Measurements from ENCODE around the gene DUSP8. TPM values are rescaled to one million over a fixed set of nuclear protein-coding genes. Genes with fewer than 3 reads are reported as not detected.
"Not testable (repeated sequence)": the region's sequence is repeated elsewhere in the genome, so short reads cannot be mapped to it uniquely, and the experiment has no call there.

DUSP8 gene
- polyA plus RNA-seq, 1 donor from 2014 or later: 3.5 TPM

GRCh38 chr11:1600626-1601025 is 28.6 kb upstream of the DUSP8 start:
- Histone ChIP-seq H3K9ac (ENCODE audit: low read length) (no peak overlapping the region), H3K79me2 (replicated peaks; ENCODE audit: insufficient read depth, low read length) (no peaks in the 10 kb centered on the region), H3K4me2 (ENCODE audit: low read length) (no peak overlapping the region), H3K9me3 (ENCODE audit: low read length) (no peaks in the 10 kb centered on the region), H3K4me3 (ENCODE audit: low read length) (no peak overlapping the region), H3F3A (ENCODE audit: insufficient read depth, low read length, poor library complexity, severe bottlenecking) (no peaks in the 10 kb centered on the region), H3K36me3 (ENCODE audit: insufficient read depth, low read length) (no peaks in the 10 kb centered on the region), H4K20me1 (ENCODE audit: insufficient read depth) (no peaks in the 10 kb centered on the region), H3K9me2 (ENCODE audit: insufficient read depth, low read length) (no peaks in the 10 kb centered on the region), H3K27ac (ENCODE audit: low read length) (no peak overlapping the region), H2AFZ (ENCODE audit: low read depth, low read length) (no peak overlapping the region), H3K27me3 (ENCODE audit: insufficient read depth, low read depth, low read length) (no peaks in the 10 kb centered on the region)
- TF ChIP-seq SMC3 (conservative IDR thresholded peaks at IDR 0.05; ENCODE audit: poor library complexity) (no peak), POLR2AphosphoS5 (IDR thresholded peaks at IDR 0.05) (no peak), MXI1 (conservative IDR thresholded peaks at IDR 0.05; ENCODE audit: poor library complexity, severe bottlenecking) (no peak), TAF1 (IDR thresholded peaks at IDR 0.05; ENCODE audit: low read depth) (no peak), EP300 (conservative IDR thresholded peaks at IDR 0.05; ENCODE audit: poor library complexity, severe bottlenecking) (no peak), EZH2 (IDR thresholded peaks at IDR 0.05; ENCODE audit: borderline replicate concordance, insufficient read depth, low read length, poor library complexity, severe bottlenecking) (no peak), RAD21 (conservative IDR thresholded peaks at IDR 0.05) (no peak)
- TF ChIP-seq, protein P1, sequence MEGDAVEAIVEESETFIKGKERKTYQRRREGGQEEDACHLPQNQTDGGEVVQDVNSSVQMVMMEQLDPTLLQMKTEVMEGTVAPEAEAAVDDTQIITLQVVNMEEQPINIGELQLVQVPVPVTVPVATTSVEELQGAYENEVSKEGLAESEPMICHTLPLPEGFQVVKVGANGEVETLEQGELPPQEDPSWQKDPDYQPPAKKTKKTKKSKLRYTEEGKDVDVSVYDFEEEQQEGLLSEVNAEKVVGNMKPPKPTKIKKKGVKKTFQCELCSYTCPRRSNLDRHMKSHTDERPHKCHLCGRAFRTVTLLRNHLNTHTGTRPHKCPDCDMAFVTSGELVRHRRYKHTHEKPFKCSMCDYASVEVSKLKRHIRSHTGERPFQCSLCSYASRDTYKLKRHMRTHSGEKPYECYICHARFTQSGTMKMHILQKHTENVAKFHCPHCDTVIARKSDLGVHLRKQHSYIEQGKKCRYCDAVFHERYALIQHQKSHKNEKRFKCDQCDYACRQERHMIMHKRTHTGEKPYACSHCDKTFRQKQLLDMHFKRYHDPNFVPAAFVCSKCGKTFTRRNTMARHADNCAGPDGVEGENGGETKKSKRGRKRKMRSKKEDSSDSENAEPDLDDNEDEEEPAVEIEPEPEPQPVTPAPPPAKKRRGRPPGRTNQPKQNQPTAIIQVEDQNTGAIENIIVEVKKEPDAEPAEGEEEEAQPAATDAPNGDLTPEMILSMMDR (IDR thresholded peaks at IDR 0.05; ENCODE audit: poor library complexity, severe bottlenecking): no peak
- TF ChIP-seq, protein P2, sequence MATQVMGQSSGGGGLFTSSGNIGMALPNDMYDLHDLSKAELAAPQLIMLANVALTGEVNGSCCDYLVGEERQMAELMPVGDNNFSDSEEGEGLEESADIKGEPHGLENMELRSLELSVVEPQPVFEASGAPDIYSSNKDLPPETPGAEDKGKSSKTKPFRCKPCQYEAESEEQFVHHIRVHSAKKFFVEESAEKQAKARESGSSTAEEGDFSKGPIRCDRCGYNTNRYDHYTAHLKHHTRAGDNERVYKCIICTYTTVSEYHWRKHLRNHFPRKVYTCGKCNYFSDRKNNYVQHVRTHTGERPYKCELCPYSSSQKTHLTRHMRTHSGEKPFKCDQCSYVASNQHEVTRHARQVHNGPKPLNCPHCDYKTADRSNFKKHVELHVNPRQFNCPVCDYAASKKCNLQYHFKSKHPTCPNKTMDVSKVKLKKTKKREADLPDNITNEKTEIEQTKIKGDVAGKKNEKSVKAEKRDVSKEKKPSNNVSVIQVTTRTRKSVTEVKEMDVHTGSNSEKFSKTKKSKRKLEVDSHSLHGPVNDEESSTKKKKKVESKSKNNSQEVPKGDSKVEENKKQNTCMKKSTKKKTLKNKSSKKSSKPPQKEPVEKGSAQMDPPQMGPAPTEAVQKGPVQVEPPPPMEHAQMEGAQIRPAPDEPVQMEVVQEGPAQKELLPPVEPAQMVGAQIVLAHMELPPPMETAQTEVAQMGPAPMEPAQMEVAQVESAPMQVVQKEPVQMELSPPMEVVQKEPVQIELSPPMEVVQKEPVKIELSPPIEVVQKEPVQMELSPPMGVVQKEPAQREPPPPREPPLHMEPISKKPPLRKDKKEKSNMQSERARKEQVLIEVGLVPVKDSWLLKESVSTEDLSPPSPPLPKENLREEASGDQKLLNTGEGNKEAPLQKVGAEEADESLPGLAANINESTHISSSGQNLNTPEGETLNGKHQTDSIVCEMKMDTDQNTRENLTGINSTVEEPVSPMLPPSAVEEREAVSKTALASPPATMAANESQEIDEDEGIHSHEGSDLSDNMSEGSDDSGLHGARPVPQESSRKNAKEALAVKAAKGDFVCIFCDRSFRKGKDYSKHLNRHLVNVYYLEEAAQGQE (IDR thresholded peaks at IDR 0.05; ENCODE audit: borderline replicate concordance): no peak

DNA sequence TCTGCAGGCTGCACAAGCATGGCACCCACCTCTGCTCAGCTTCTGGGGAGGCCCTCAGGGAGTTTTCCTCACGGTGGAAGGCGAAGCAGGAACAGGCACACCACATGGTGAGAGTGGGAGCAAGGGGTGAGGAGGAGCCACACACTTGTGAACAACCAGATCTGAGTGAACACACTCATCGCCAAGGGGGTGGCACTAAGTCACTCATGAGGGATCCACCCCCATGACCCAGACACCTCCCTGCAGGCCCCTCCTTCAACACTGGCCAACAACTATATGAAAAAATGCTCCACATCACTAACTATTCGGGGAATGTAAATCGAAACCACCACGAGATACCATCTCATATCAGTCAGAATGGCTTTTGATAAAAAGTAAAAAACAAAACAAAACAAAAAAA is 26.7 kb upstream of the DUSP8 start:
- Histone ChIP-seq H3K36me3 (ENCODE audit: insufficient read depth, low read length) (no peaks in the 10 kb centered on the region), H3K4me3 (ENCODE audit: low read length) (no peak overlapping the region), H3K27me3 (ENCODE audit: insufficient read depth, low read depth, low read length) (no peaks in the 10 kb centered on the region), H3K27ac (ENCODE audit: low read length) (no peak overlapping the region), H2AFZ (ENCODE audit: low read depth, low read length) (no peak overlapping the region), H3K9me2 (ENCODE audit: insufficient read depth, low read length) (no peaks in the 10 kb centered on the region), H3K4me2 (ENCODE audit: low read length) (no peak overlapping the region), H3K79me2 (replicated peaks; ENCODE audit: insufficient read depth, low read length) (no peaks in the 10 kb centered on the region), H4K20me1 (ENCODE audit: insufficient read depth) (no peaks in the 10 kb centered on the region), H3K9me3 (ENCODE audit: low read length) (no peaks in the 10 kb centered on the region), H3K9ac (ENCODE audit: low read length) (no peak overlapping the region), H3F3A (ENCODE audit: insufficient read depth, low read length, poor library complexity, severe bottlenecking) (no peaks in the 10 kb centered on the region)
- TF ChIP-seq EP300 (conservative IDR thresholded peaks at IDR 0.05; ENCODE audit: poor library complexity, severe bottlenecking) (no peak), MXI1 (conservative IDR thresholded peaks at IDR 0.05; ENCODE audit: poor library complexity, severe bottlenecking) (no peak), EZH2 (IDR thresholded peaks at IDR 0.05; ENCODE audit: borderline replicate concordance, insufficient read depth, low read length, poor library complexity, severe bottlenecking) (no peak), POLR2AphosphoS5 (IDR thresholded peaks at IDR 0.05) (no peak), SMC3 (conservative IDR thresholded peaks at IDR 0.05; ENCODE audit: poor library complexity) (no peak), RAD21 (conservative IDR thresholded peaks at IDR 0.05) (no peak), TAF1 (IDR thresholded peaks at IDR 0.05; ENCODE audit: low read depth) (no peak)
- TF ChIP-seq, protein P1 (IDR thresholded peaks at IDR 0.05; ENCODE audit: poor library complexity, severe bottlenecking): no peak
- TF ChIP-seq, protein P2 (IDR thresholded peaks at IDR 0.05; ENCODE audit: borderline replicate concordance): no peak

GRCh38 chr11:1598406-1598805 is 26.3 kb upstream of the DUSP8 start:
- not testable (repeated sequence) for H4K20me1 ChIP-seq (ENCODE audit: insufficient read depth); H3K4me2 ChIP-seq (ENCODE audit: low read length); H3K4me3 ChIP-seq (ENCODE audit: low read length); H3F3A ChIP-seq (ENCODE audit: insufficient read depth, low read length, poor library complexity, severe bottlenecking); H3K27ac ChIP-seq (ENCODE audit: low read length); H3K79me2 ChIP-seq (replicated peaks; ENCODE audit: insufficient read depth, low read length); H3K9me3 ChIP-seq (ENCODE audit: low read length); H3K9me2 ChIP-seq (ENCODE audit: insufficient read depth, low read length); H3K27me3 ChIP-seq (ENCODE audit: insufficient read depth, low read depth, low read length); H2AFZ ChIP-seq (ENCODE audit: low read depth, low read length); H3K36me3 ChIP-seq (ENCODE audit: insufficient read depth, low read length); H3K9ac ChIP-seq (ENCODE audit: low read length)
